ENCODE measurements around the gene LOXL1. TPM values are rescaled to one million over a fixed set of nuclear protein-coding genes. Genes with fewer than 3 reads are reported as not detected.

Gene LOXL1
- polyA plus RNA-seq, 1 donor (not counting 4 experiments of a cell fraction or from before 2014, with no cell fraction given), result 8.8 TPM

DNA sequence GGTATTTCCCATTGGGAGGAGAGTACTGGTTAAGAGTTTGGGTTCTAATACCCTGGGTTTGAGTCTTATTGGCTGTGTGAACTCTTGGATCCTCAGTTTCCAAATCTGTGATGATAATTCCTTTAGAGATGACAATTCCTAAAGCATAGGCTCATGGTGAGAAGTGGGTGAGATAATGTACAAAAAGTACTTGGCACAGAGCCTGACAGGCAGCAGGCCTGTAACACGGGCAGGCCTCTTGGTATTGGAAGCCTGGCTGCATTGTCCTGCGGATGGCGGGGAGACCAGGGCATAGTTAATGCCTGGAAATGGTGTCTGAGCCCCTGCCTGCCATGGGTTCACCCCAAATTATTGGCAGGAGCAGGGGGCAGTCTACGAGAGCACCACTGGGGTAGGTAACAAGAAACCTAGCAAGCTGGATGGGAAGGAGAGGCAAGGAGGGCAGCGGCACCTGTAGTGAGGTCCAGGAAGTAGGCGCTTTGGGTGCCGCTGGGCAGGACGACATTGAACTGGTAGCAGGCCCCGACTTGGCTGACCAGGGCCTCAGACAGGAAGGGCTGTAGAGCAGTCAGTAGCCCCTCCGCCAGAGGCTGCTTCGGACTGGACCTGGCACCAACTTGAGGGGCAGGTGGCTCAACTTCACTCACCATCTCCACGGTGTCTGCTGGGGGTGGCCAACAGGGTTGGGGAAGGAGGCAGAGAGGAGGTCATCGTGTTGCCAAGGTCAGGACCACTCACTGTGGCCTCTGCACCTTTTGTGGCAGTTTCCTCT is 58.1 kb downstream of the LOXL1 start:
- no peaks in the 10 kb centered on the region for H3K9me3 ChIP-seq (ENCODE audit: control insufficient read depth, low read depth, low read length)
- peaks cover 74% of the 10 kb centered on the region for H3K4me1 ChIP-seq (ENCODE audit: control insufficient read depth, extremely low read depth, insufficient read depth, low read length)
- H3K4me3 ChIP-seq (ENCODE audit: control insufficient read depth in 2 of 3, extremely low read depth in 1 of 3, insufficient read depth in 2 of 3, low read depth in 1 of 3, low read length in 3 of 3), result no peak overlapping the region
- H3K9ac ChIP-seq (ENCODE audit: control insufficient read depth, extremely low read depth, insufficient read depth, low read length), result no peak overlapping the region
- peaks cover 0 to 4% of the 10 kb centered on the region in 2 experiments for H3K36me3 ChIP-seq (ENCODE audit: control insufficient read depth in 2 of 2, extremely low read depth in 1 of 2, insufficient read depth in 2 of 2, low read length in 2 of 2)
- no peaks in the 10 kb centered on the region for H4K20me1 ChIP-seq (ENCODE audit: control insufficient read depth, extremely low read depth, insufficient read depth, low read length)
- no peaks in the 10 kb centered on the region for H3K79me2 ChIP-seq (ENCODE audit: control insufficient read depth, insufficient read depth, low read length)
- dilution Hi-C loops (cut with MboI; ENCODE audit: extremely low pct_ligation_motif_present, low sequenced_read_pairs), result no loop called here
- no peak overlapping the region for H2AFZ ChIP-seq (ENCODE audit: control insufficient read depth, low read length)
- no peaks in the 10 kb centered on the region for H3K9me1 ChIP-seq (ENCODE audit: control insufficient read depth, extremely low read depth, insufficient read depth, low read length)
- H3K4me2 ChIP-seq (ENCODE audit: control insufficient read depth, extremely low read depth, insufficient read depth, low read depth, low read length), result no peak overlapping the region
- no peaks in the 10 kb centered on the region for H3K27me3 ChIP-seq (ENCODE audit: control insufficient read depth, extremely low read depth, insufficient read depth, low read length)
- H3K27ac ChIP-seq (ENCODE audit: control insufficient read depth, insufficient read depth, low read length), result no peak overlapping the region
- FAIRE-seq (peak; percentile 32), DNase-seq (ENCODE audit: low read depth, low spot score) (no peak)
- TF ChIP-seq EZH2 (IDR thresholded peaks at IDR 0.05; ENCODE audit: low read length), result no peak

DNA sequence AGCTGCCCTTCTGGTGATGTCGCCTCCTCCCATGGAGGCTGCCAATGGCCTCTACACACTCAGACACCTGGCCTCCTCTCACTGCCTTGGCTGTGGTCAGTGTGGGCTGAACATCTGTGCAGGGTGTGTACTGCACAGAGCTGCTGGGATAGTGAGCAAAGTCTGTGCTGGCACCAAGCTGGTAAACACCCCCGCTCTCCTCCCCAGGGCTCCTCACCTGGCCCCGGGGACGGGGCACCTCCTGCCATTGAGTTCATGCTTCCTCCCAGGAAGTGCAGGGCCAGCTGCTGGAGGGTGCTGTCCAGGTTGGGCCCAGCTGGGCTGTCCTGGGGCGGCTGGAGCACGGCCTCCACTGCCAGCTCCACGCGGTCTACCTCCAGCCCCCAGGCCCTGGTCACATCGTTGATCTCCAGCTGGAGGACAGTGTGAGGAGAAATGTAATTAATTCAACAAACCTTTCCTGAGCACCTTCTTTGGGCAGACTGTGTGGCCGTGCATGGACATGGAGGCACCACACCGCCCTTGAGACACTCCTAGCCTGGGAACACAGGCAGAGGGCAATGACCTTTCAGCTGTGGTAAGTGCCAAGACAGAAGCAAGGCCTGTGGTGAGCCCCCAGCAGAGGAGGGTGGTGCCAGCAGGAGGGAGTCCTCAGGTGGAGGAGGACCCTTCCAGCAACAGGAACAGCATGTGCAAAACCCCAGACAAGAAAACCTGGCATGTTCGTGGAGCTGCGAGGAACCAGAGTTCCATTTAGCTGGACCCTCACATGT is 59.0 kb downstream of the LOXL1 start:
- peak overlapping the region; percentile 5 for H3K4me2 ChIP-seq (ENCODE audit: control insufficient read depth, extremely low read depth, insufficient read depth, low read depth, low read length)
- H3K9me1 ChIP-seq (ENCODE audit: control insufficient read depth, extremely low read depth, insufficient read depth, low read length), result no peaks in the 10 kb centered on the region
- H3K9ac ChIP-seq (ENCODE audit: control insufficient read depth, extremely low read depth, insufficient read depth, low read length), result peak overlapping the region; percentile 10
- FAIRE-seq (no peak), DNase-seq (ENCODE audit: low read depth, low spot score) (no peak)
- no peaks in the 10 kb centered on the region for H3K9me3 ChIP-seq (ENCODE audit: control insufficient read depth, low read depth, low read length)
- peak overlapping the region; percentile 13 for H3K27ac ChIP-seq (ENCODE audit: control insufficient read depth, insufficient read depth, low read length)
- peaks cover 83% of the 10 kb centered on the region for H3K4me1 ChIP-seq (ENCODE audit: control insufficient read depth, extremely low read depth, insufficient read depth, low read length)
- H3K27me3 ChIP-seq (ENCODE audit: control insufficient read depth, extremely low read depth, insufficient read depth, low read length), result no peaks in the 10 kb centered on the region
- no peak overlapping the region for H2AFZ ChIP-seq (ENCODE audit: control insufficient read depth, low read length)
- no peaks in the 10 kb centered on the region for H4K20me1 ChIP-seq (ENCODE audit: control insufficient read depth, extremely low read depth, insufficient read depth, low read length)
- TF ChIP-seq, protein P1, sequence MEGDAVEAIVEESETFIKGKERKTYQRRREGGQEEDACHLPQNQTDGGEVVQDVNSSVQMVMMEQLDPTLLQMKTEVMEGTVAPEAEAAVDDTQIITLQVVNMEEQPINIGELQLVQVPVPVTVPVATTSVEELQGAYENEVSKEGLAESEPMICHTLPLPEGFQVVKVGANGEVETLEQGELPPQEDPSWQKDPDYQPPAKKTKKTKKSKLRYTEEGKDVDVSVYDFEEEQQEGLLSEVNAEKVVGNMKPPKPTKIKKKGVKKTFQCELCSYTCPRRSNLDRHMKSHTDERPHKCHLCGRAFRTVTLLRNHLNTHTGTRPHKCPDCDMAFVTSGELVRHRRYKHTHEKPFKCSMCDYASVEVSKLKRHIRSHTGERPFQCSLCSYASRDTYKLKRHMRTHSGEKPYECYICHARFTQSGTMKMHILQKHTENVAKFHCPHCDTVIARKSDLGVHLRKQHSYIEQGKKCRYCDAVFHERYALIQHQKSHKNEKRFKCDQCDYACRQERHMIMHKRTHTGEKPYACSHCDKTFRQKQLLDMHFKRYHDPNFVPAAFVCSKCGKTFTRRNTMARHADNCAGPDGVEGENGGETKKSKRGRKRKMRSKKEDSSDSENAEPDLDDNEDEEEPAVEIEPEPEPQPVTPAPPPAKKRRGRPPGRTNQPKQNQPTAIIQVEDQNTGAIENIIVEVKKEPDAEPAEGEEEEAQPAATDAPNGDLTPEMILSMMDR (optimal IDR thresholded peaks at IDR 0.05 in 1 of 3, IDR thresholded peaks at IDR 0.05 in 1 of 3, conservative IDR thresholded peaks at IDR 0.05 in 1 of 3; ENCODE audit: extremely low read depth in 1 of 3, insufficient read depth in 2 of 3, low read length in 3 of 3), result no peak
- no peak for TF ChIP-seq EZH2 (IDR thresholded peaks at IDR 0.05; ENCODE audit: low read length)
- dilution Hi-C loops (cut with MboI; ENCODE audit: extremely low pct_ligation_motif_present, low sequenced_read_pairs), result no loop called here
- no peaks in the 10 kb centered on the region for H3K79me2 ChIP-seq (ENCODE audit: control insufficient read depth, insufficient read depth, low read length)
- H3K4me3 ChIP-seq (ENCODE audit: control insufficient read depth in 2 of 3, extremely low read depth in 1 of 3, insufficient read depth in 2 of 3, low read depth in 1 of 3, low read length in 3 of 3), result no peak overlapping the region
- H3K36me3 ChIP-seq (ENCODE audit: control insufficient read depth in 2 of 2, extremely low read depth in 1 of 2, insufficient read depth in 2 of 2, low read length in 2 of 2), result peaks cover 0 to 4% of the 10 kb centered on the region in 2 experiments

Measured in keratinocyte (primary cell).